Neural progenitor cell (in vitro differentiated cells): ENCODE data around the gene TOM1.

Experiments
- CTCF ChIP-seq: fragments of 200-600 bp; sonication (generic); IDR thresholded peaks from 2 replicates; pipeline ENCODE4 v1.5.1; 2017; ENCODE audit warnings: antibody characterized with exemption, mild to moderate bottlenecking
- EZH2 ChIP-seq: fragments of 200-600 bp; sonication (generic); IDR thresholded peaks from 2 replicates; pipeline ENCODE4 v1.6.1; 2017; ENCODE audit warnings: antibody characterized with exemption, mild to moderate bottlenecking, moderate library complexity
- EZH2phosphoT487 ChIP-seq: fragments of 200-600 bp; sonication (generic); IDR thresholded peaks from 2 replicates; pipeline ENCODE4 v1.6.1; 2017; ENCODE audit warnings: antibody characterized with exemption

- TF ChIP-seq CTCF (no peak), EZH2phosphoT487 (no peak), EZH2 (no peak)
These were observed 74.1 kb downstream of the TOM1 start for GRCh38 chr22:35373781-35374180.
